Adrenal gland (tissue), 19 donors: ENCODE results near the gene DLG3. TPM values are rescaled to one million over a fixed set of nuclear protein-coding genes. Genes with fewer than 3 reads are reported as not detected.
"Not testable (repeated sequence)": the region's sequence is repeated elsewhere in the genome, so short reads cannot be mapped to it uniquely, and the experiment has no call there.

Experiments used
- DNase-seq, 7 donors: peaks; one replicate each; pipeline ENCODE4 v3.0.0-alpha.2; 2019 to 2020
- H3K27ac ChIP-seq, 5 donors: fragments of 200-600 bp; sonication (generic) in 4 of 5; 1 replicate in 3 of 5; 2 replicates in 2 of 5; pipeline versions ENCODE4 v1.5.1 to v1.8.0; 2016 to 2020; ENCODE audit warnings: mild to moderate bottlenecking in 1 of 5
- H3K27me3 ChIP-seq: fragments of 200-600 bp; 2 replicates; pipeline ENCODE4 v1.8.0; 2021
- H3K36me3 ChIP-seq, 2 donors: fragments of 200-600 bp; replicated peaks in 1 of 2; 1 replicate in 1 of 2; 2 replicates in 1 of 2; pipeline versions ENCODE4 v1.5.1 to v1.8.0; 2018 to 2022
- H3K4me1 ChIP-seq, 2 donors: fragments of 200-600 bp; replicated peaks in 1 of 2; 1 replicate in 1 of 2; 2 replicates in 1 of 2; pipeline versions ENCODE4 v1.5.1 to v1.8.0; 2018 to 2021
- H3K4me3 ChIP-seq, 4 donors: fragments of 200-600 bp; sonication (generic) in 3 of 4; one replicate each; pipeline ENCODE4 v1.5.1; 2016 to 2018
- H3K9me3 ChIP-seq, 3 donors: fragments of 200-600 bp; sonication (generic) in 1 of 3; replicated peaks in 1 of 3; 1 replicate in 2 of 3; 2 replicates in 1 of 3; pipeline versions ENCODE4 v1.5.1 to v1.8.0; 2016 to 2021
- POLR2A ChIP-seq, 2 donors: fragments of 450-650 bp; IDR thresholded peaks; one replicate each; pipeline ENCODE4 v1.6.1; 2017; ENCODE audit warnings: antibody characterized with exemption in 2 of 2, mild to moderate bottlenecking in 2 of 2, moderate library complexity in 1 of 2
- whole genome bisulfite sequencing, 4 donors: extraction: QIAGEN DNeasy Blood & Tissue Kit in 2 of 4; methylation state at CpG; one replicate each; pipeline versions ENCODE4 v1.1.5 to v1.1.7; 2013 to 2017; 5-methylcytosine and 5-hydroxymethylcytosine counted together
- intact Hi-C, 2 donors: fragments of 100-400 bp; cut with DNase I; formaldehyde crosslinking; loops; one replicate each; pipeline versions ENCODE4 v1.14.1 to v1.15.0; 2022 to 2023
- long read RNA-seq, 10 donors: library from polyadenylated mRNA in 3 of 10; unstranded in 2 of 10; stranded (forward) in 1 of 10; transcript quantifications; one replicate each; pipeline ENCODE4 v2.0.0 and lab custom pipeline, GENCODE V29; 2021 to 2026
- polyA plus RNA-seq, 3 donors: library from polyadenylated mRNA; stranded (reverse); fragments of 200-250 nt in 2 of 3; fragments of 350-450 nt in 1 of 3; fragmentation: Illumina TruSeq in 1 of 3; extraction: RNeasy Lipid Tissue Mini Kit (QIAGEN cat#74804) in 1 of 3; gene quantifications; one replicate each; pipeline ENCODE4 v1.2.3, GENCODE V29; 2013 to 2014
- total RNA-seq, 9 donors: library from RNA; depleted of rRNA in 4 of 9; stranded (reverse); fragments of >200 nt in 4 of 9; fragments of 120-200 nt in 1 of 9; fragmentation: NEBNext Ultra II Directional in 1 of 9; extraction: Animal tissue kit (Norgen Biotek cat#: 25700) in 1 of 9; gene quantifications; one replicate each; pipeline versions ENCODE4 v1.1.0 to v1.2.4, GENCODE V29; 2013 to 2023
- TF ChIP-seq, protein P1 (sequence below), 6 experiments: fragments of 450-650 bp in 4 of 6; fragments of 200-600 bp in 2 of 6; sonication (generic) in 1 of 6; IDR thresholded peaks; 1 replicate in 5 of 6; 2 replicates in 1 of 6; pipeline versions ENCODE4 v1.5.1 to v1.8.0; 2016 to 2021; ENCODE audit warnings: antibody characterized with exemption in 6 of 6, mild to moderate bottlenecking in 2 of 6, moderate library complexity in 1 of 6
- donor health status: healthy with polysubstance abuse.
- donor health status: Bipolar disorder and iron deficiency.
- donor health status: DM: yes; HTN: yes; CAD: no.
- donor health status: DM: no; HTN: no; CAD: no.
- donor health status: DM: no; HTN: no; CAD: no.
- donor health status: DM: yes; HTN: yes; CAD: no.

DLG3 gene
- total RNA-seq (10 to 100 TPM in 4 of 9 donors, 1 to 10 TPM in 5; 6.0 to 33.7 (median 8.9) TPM), polyA plus RNA-seq (1 to 10 TPM; 5.5 to 8.8 (median 5.6) TPM)
- long read RNA-seq, donor 1, result 0 reads
- long read RNA-seq, donor 2, result 0 reads
- long read RNA-seq, donor 3, result 0 reads
- long read RNA-seq, donor 4, partial matches to known transcripts, result 1 of 1 reads
- long read RNA-seq, donor 4, other reads (novel, unspliced or antisense), result 0 of 1 reads
- long read RNA-seq, donor 5, full-length matches to known transcripts, result 16 of 31 reads
- long read RNA-seq, donor 5, partial matches to known transcripts, result 6 of 31 reads
- long read RNA-seq, donor 5, other reads (novel, unspliced or antisense), result 9 of 31 reads
- long read RNA-seq, donor 6, partial matches to known transcripts, result 1 of 1 reads
- long read RNA-seq, donor 6, other reads (novel, unspliced or antisense), result 0 of 1 reads
- long read RNA-seq, donor 7, result 0 reads
- long read RNA-seq, donor 8, full-length matches to known transcripts, result 2 of 2 reads
- long read RNA-seq, donor 8, partial matches to known transcripts, result 0 of 2 reads
- long read RNA-seq, donor 8, other reads (novel, unspliced or antisense), result 0 of 2 reads
- long read RNA-seq, donor 9, result 0 reads
- long read RNA-seq, donor 10, result 0 reads

DNA sequence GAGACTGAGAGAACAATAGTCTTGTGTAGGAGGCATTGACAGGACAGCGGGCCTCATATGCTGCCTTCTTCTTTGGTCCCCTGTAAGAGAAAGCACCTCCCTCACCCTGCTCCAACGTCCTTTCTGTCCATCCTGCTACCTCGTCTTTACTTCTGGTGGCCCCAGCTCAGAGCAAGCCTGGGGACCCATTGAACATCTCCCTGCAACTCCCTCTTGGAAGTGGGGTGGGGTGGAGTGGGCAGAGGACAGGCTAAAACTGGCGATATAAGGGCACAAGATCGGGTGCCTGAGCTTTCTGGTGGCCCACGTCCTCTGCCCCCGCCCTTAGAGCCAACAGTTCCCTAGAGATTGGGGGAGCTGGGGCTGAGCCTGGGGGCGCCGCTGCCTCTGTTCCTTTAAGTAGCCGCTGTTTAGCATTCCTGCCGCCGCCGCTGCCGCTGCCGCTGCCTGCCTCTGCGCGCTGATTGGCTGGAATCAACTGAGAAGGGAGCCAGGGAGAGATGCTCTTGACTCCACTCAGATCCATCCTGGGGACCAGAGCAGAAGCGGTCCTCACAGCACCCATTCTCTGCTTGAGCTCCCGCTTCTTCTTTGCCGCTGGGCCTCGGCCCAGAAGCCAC lies at the start of gene DLG3:
DLG3 (plus strand) TSS at position 510 of the 620 bp plus-strand sequence. CDS start 367 bp downstream, outside the sequence.
- intact Hi-C loops, result no loop called here
- Histone ChIP-seq H3K27ac (no peak within 1 kb of the TSS), H3K36me3 (no peaks in the 10 kb centered on the region), H3K4me1 (no peaks in the 10 kb centered on the region), H3K9me3 (no peaks in the 10 kb centered on the region), H3K4me3 (peak within 1 kb of the TSS in 1 of 4 donors; percentile 23), H3K27me3 (peaks cover 43% of the 10 kb centered on the region)
- DNase-seq, result peak in 2 of 7 donors; percentile 14 to 29
- TF ChIP-seq, protein P1, sequence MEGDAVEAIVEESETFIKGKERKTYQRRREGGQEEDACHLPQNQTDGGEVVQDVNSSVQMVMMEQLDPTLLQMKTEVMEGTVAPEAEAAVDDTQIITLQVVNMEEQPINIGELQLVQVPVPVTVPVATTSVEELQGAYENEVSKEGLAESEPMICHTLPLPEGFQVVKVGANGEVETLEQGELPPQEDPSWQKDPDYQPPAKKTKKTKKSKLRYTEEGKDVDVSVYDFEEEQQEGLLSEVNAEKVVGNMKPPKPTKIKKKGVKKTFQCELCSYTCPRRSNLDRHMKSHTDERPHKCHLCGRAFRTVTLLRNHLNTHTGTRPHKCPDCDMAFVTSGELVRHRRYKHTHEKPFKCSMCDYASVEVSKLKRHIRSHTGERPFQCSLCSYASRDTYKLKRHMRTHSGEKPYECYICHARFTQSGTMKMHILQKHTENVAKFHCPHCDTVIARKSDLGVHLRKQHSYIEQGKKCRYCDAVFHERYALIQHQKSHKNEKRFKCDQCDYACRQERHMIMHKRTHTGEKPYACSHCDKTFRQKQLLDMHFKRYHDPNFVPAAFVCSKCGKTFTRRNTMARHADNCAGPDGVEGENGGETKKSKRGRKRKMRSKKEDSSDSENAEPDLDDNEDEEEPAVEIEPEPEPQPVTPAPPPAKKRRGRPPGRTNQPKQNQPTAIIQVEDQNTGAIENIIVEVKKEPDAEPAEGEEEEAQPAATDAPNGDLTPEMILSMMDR (IDR thresholded peaks at IDR 0.05), result no peak
- no peak for TF ChIP-seq POLR2A (IDR thresholded peaks at IDR 0.05)
- 0 to 26% (median 18%) methylated on average over 2 to 21 of the region's 21 CpGs for WGBS, 4 donors

DNA sequence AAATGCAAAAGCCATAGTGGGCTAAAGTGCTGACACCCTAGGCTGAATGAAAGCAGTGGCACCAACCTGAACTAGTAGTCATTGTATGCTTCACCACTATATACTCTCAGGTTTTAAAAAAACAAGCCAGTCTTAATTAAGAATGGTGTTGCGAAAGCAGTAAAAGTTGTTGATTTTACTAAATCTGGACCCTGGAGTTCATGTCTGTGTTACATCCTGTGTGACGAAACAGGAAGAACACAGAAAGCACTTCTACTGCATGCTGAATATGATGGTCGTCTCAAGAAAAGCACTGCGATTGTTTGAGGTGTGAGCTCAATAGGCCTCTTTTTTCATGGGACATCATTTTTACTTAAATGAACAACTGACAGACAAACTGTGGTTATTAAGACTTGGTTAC lies 45.7 kb upstream of the DLG3 start:
- Histone ChIP-seq H3K27ac (peak overlapping the region in 1 of 5 donors; percentile 3), H3K4me1 (no peaks in the 10 kb centered on the region), H3K9me3 (no peaks in the 10 kb centered on the region), H3K4me3 (no peak overlapping the region), H3K27me3 (peaks cover 7% of the 10 kb centered on the region), H3K36me3 (no peaks in the 10 kb centered on the region)
- DNase-seq, result no peak
- WGBS, 4 donors, result 50 to 76% (median 60%) methylated on average over 1 to 4 of the region's 4 CpGs
- intact Hi-C loops, result no loop called here
- TF ChIP-seq, protein P1 (IDR thresholded peaks at IDR 0.05), result no peak
- TF ChIP-seq POLR2A (IDR thresholded peaks at IDR 0.05), result no peak

DNA sequence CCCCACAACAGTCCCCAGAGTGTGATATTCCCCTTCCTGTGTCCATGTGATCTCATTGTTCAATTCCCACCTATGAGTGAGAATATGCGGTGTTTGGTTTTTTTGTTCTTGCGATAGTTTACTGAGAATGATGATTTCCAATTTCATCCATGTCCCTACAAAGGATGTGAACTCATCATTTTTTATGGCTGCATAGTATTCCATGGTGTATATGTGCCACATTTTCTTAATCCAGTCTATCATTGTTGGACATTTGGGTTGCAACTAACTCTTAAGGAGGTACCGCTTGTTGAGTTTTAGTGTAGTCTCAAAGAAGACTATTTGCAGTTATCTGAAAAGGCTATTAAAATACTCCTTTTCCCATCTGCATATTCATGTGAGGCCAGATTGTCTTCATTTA lies 44.5 kb upstream of the DLG3 start:
- H3K4me3 ChIP-seq, DNase-seq, H3K4me1 ChIP-seq, H3K9me3 ChIP-seq, H3K36me3 ChIP-seq, intact Hi-C loops, H3K27ac ChIP-seq, H3K27me3 ChIP-seq: not testable (repeated sequence)
- WGBS, 4 donors, result 80 to 100% (median 96%) methylated on average over 1 of the region's 3 CpGs

DNA sequence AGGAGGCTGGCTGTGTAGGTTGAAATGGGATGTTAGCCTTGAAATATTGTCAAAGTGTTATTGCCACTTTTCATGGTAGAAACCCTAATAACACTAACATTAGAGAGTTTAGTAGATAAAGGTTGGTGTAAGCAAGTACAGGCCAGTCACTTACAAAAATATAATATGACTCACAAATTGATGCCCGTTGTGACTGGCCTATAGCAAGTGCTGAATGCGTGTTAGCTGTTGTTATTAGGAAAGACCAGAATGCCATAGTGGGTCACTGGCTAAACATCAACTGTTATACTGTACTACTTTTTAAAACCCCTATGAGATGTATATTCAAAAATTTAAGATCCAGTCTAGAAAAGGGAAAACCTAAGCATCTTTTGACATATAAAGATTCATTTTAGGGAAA lies 41.9 kb upstream of the DLG3 start:
- Histone ChIP-seq H3K36me3 (no peaks in the 10 kb centered on the region), H3K9me3 (no peaks in the 10 kb centered on the region), H3K27ac (no peak overlapping the region), H3K4me1 (no peaks in the 10 kb centered on the region), H3K27me3 (peaks cover 11% of the 10 kb centered on the region), H3K4me3 (no peak overlapping the region)
- intact Hi-C loops, result no loop called here
- 73 to 94% (median 89%) methylated on average over 2 of the region's 2 CpGs for WGBS, 4 donors
- TF ChIP-seq, protein P1 (IDR thresholded peaks at IDR 0.05), result no peak
- TF ChIP-seq POLR2A (IDR thresholded peaks at IDR 0.05), result no peak
- DNase-seq, result no peak
